GM12801 (cell line): ENCODE measurements around the gene CDH23.

Experiments
- TF ChIP-seq, protein P1 (sequence below): IDR thresholded peaks from one replicate; pipeline ENCODE4 v1.5.1; 2011; ENCODE audit warnings: control low read depth; ENCODE audit not compliant: insufficient read length; ENCODE audit errors: extremely low read depth

The CDH23 gene

DNA sequence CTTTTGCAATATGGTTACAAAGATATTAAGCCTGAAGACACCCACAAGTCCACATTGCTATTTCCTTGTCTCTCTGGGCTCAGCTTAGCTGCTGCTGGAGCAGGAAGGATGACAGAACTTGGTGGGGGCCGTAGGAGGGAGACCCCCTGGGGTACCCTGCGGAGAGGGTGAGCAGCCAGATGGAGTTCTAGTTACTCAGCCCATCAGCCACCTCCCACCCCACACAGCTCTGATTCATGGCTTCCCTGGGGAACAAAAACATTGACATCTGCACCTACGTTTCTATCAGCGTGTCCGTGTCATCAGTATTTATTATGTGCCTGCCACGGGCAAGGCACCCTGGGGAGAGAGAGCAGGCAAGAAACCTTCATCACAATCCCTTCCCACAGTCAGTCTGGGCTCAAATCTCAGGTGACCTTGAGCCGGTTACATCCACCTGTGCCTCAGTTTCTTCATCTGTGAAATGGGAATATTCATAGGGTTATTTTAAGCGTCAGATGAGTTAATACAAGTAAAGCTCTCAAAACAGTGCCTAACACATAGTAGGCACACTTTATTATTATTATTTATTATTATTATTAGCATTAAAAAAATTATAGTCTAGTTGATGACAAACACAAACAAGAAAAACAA lies 191.3 kb downstream of the CDH23 start:
- TF ChIP-seq, protein P1, sequence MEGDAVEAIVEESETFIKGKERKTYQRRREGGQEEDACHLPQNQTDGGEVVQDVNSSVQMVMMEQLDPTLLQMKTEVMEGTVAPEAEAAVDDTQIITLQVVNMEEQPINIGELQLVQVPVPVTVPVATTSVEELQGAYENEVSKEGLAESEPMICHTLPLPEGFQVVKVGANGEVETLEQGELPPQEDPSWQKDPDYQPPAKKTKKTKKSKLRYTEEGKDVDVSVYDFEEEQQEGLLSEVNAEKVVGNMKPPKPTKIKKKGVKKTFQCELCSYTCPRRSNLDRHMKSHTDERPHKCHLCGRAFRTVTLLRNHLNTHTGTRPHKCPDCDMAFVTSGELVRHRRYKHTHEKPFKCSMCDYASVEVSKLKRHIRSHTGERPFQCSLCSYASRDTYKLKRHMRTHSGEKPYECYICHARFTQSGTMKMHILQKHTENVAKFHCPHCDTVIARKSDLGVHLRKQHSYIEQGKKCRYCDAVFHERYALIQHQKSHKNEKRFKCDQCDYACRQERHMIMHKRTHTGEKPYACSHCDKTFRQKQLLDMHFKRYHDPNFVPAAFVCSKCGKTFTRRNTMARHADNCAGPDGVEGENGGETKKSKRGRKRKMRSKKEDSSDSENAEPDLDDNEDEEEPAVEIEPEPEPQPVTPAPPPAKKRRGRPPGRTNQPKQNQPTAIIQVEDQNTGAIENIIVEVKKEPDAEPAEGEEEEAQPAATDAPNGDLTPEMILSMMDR = no peak

DNA sequence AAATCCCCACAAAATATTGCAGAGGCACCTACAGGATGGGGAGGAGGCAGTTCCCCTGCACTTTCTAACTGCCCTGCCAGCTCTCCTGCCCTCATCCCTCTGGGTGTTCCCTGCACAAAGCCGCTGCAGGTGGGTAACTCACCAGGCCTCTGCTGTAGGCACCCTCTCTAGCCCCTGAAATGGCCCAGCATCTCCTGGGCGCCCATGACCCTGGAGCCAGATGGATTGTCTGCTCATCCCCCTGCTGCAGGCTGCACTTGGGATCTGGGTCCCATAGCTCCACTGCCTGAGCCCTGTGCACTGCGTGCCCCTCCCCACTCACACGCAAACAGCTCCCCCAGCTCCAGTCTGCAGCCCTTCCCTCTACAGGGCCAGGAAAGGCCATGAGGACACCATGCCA lies 192.0 kb downstream of the CDH23 start:
- TF ChIP-seq, protein P1 = no peak

DNA sequence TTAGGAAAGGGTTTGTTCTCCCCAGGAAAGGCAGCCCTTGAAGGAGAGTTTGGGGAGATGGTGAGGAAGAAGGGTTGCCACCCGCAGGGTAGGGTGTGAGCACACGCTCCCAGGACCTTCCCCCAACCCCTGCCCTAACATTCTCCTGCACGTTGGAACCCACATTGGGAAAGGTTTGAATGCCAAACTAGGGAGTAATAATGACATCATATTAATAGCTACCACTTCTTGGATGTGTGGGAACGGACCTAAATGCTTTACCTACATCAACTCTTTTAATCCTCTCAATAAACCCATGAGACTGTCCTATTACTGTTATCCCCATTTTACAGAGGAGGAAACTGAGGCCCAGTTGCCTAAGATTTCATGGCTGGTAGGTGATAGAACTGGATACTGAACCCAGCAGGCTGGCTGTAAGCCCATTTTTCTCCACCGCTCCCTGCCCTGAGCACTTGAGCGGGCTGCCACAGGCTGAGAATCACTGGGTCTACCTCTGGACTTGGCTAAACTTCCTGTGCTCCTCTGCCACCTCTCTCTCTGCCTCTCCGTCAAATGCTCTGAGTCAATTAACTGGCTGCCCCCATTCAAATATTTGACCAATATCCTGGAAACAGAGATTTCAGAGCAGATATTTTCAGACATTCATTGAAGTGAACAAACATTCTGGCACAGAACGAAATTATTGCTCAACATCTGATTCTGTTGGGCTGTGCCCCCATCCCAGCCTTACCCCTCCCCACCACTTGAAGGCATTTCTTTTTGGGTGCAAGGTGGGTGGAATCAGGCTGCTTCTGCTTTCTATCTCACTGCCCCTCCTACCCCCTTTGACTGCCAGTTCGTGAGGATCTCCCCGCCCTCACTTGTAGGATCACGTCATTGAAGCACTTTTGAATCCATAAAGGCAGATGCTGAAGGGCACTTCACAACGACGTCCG lies 193.2 kb downstream of the CDH23 start:
- TF ChIP-seq, protein P1 = no peak

DNA sequence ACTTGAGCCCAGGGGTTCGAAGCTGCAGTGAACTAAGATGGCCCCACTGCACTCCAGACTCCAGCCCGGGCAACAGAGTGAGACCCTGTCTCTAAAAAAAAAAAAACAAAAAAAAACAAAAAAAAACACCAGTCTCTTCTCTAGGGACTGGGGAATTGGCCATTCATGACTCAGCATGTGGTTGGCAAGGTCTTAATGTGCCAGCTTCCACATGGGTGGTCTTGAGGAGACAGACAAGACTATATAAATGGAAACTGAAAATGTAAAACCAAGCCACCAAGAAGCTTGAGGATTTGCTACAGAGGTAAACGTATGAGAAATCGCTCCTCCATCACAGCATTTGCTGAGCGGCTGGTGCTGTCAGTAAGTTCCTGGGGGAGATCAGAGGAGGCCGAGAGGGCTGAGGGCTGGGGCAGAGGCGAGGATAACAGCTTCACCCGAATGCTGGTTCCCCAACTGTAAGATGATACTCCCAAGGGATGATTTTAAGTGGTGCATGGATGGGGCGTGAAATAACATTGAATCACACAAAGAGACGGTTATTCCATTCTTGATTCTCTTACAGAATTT lies 194.1 kb downstream of the CDH23 start:
- TF ChIP-seq, protein P1 = no peak

DNA sequence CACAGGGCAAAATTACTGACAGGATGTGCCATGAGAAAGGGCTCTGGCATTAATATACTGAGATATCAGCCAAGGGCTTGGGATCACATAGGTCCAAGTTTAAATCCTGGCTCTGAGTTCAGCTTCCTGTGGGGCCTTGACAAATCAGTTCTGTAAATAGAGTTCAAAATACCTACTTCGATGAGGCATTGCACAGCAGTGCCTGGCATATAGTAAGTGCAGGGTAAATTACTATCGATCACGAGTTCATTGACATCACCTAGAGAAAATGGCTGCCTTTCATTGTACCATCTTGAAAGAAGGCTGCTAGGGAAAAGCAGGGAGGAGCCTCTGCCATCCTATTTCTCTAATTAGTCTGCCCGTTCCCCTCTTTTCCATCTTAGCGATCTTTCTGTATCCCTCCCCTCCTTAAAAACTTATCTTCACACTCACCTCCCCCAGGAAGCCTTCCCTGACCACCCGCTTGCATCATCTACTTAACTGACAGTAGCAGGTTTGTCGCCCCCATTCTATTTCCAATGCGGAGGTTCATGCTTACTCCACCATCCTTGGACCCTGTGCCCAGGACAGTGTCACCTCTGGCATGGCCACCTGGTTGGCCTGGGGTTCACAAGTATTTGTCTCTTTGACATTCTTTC lies 198.3 kb downstream of the CDH23 start:
- TF ChIP-seq, protein P1 = no peak

DNA sequence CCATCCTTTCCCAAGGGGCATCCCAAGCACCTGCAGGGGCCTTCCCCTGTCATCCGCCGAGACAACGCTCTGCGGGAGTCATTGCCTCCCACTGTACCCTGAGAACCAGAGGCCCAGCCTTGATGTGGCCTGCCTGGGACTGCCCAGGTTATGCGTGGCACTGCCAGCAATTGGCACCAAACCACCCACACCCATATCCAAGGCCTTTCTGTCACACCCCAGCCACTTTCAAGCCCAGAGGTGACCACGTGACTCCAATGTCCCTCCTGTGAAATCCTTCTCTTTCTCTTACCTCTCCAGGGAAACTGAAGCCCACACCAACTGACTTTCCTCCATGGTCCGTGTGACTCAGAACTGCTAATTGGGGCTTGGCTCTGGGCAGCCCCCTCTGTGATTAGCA lies 198.9 kb downstream of the CDH23 start:
- TF ChIP-seq, protein P1 = no peak

DNA sequence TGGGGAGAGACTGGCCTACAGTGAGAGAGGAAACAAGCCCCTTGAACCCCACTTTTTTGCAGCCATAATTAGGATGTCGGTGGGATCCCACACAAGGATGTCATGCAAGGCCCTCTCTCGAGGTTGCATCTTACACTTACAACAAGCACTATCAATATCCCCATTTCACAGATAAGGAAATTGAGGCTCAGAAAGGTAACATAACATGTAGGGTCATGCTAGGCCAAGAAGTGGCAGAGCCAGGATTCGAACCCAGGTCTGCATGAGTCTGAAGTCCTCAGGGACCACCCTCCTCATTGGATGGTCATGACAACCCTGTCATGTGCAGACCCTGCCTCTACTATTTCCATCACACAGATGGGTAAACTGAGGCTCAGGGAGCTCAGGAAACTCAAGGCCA lies 199.4 kb downstream of the CDH23 start:
- TF ChIP-seq, protein P1 = no peak
